ENCODE results near the gene RILPL1.

DNA sequence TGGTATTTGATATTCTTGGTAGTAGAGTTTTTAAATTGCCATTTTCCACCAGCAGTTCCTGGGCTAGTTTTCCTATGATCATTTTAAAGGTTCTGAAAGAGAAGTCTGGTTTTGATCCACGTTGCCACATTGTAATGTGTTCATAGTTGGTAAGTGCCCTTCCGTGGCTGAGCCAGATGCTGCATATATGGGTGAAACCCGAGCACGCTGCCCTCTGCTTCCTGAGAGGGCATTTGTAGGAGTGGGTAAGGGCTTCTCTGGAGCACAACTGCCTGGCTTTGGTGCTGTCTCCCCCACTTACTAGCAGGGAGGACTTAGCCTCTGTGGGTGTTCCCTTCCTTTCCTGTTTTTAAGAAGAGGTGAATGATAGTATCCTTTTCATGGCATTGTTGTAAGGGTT is 68.4 kb downstream of the RILPL1 start:
- no peak for TF ChIP-seq CEBPB (IDR thresholded peaks at IDR 0.05)
- TF ChIP-seq EGR1 (IDR thresholded peaks at IDR 0.05) = no peak
- TF ChIP-seq, protein P1, sequence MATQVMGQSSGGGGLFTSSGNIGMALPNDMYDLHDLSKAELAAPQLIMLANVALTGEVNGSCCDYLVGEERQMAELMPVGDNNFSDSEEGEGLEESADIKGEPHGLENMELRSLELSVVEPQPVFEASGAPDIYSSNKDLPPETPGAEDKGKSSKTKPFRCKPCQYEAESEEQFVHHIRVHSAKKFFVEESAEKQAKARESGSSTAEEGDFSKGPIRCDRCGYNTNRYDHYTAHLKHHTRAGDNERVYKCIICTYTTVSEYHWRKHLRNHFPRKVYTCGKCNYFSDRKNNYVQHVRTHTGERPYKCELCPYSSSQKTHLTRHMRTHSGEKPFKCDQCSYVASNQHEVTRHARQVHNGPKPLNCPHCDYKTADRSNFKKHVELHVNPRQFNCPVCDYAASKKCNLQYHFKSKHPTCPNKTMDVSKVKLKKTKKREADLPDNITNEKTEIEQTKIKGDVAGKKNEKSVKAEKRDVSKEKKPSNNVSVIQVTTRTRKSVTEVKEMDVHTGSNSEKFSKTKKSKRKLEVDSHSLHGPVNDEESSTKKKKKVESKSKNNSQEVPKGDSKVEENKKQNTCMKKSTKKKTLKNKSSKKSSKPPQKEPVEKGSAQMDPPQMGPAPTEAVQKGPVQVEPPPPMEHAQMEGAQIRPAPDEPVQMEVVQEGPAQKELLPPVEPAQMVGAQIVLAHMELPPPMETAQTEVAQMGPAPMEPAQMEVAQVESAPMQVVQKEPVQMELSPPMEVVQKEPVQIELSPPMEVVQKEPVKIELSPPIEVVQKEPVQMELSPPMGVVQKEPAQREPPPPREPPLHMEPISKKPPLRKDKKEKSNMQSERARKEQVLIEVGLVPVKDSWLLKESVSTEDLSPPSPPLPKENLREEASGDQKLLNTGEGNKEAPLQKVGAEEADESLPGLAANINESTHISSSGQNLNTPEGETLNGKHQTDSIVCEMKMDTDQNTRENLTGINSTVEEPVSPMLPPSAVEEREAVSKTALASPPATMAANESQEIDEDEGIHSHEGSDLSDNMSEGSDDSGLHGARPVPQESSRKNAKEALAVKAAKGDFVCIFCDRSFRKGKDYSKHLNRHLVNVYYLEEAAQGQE (IDR thresholded peaks at IDR 0.05; ENCODE audit: low read depth) = no peak
